GM10248 (cell line): Measurements from ENCODE around the gene REPIN1.

ENCODE experiments used
- CTCF ChIA-PET: fragments of 300-600 bp; sonication (Branson Sonifier 250); formaldehyde crosslinking; extraction: SDS; loops from one replicate; lab custom pipeline; 2021; ENCODE audit warnings: antibody characterized with exemption; lab: Yijun Ruan, JAX
- POLR2A ChIA-PET: fragments of 350-650 bp; sonication (Branson Sonifier 250); formaldehyde crosslinking; extraction: SDS; loops from one replicate; lab custom pipeline; 2020; ENCODE audit warnings: antibody characterized with exemption; lab: Yijun Ruan, JAX
- DNase-seq: peaks from one replicate; pipeline ENCODE4 v3.0.0; 2012; ENCODE audit errors: extremely low spot score
- CTCF ChIP-seq: IDR thresholded peaks from 2 replicates; pipeline ENCODE4 v1.5.1; 2012; ENCODE audit warnings: mild to moderate bottlenecking, low read depth; ENCODE audit errors: extremely low read depth, missing control alignments, control extremely low read depth

REPIN1 gene

GRCh38 chr7:150404805-150405583, 36.4 kb downstream of the REPIN1 start:
- CTCF ChIA-PET: interaction anchor here (0.6 to 2.3 kb wide), 19 partner anchors 9 to 60 kb away, joined by 3 to 10 read pairs (median 4); partner anchors contain the start of gene REPIN1
- POLR2A ChIA-PET: interaction anchor here (0.5 to 0.9 kb wide), 2 partner anchors 28 to 1385 kb away, joined by 3 to 6 read pairs; no protein-coding TSS in a partner anchor
- peak; percentile 45 for TF ChIP-seq CTCF
- DNase-seq: peak; percentile 87

GRCh38 chr7:150405584-150406311, 37.1 kb downstream of the REPIN1 start:
- DNase-seq: no peak
- POLR2A ChIA-PET: interaction anchor here (0.5 to 0.9 kb wide), 2 partner anchors 28 to 1386 kb away, joined by 3 to 6 read pairs; no protein-coding TSS in a partner anchor
- TF ChIP-seq CTCF: no peak
- CTCF ChIA-PET: interaction anchor here (1.0 to 4.1 kb wide), 12 partner anchors 12 to 49 kb away, joined by 3 to 17 read pairs (median 7); partner anchors contain the start of gene REPIN1

- POLR2A ChIA-PET: interaction anchor here (0.9 kb wide), 1 partner anchor 27 kb away, joined by 6 read pairs; no protein-coding TSS in a partner anchor
- CTCF ChIA-PET: interaction anchor here (0.8 to 4.1 kb wide), 13 partner anchors 12 to 50 kb away, joined by 3 to 17 read pairs (median 7); partner anchors contain the start of gene REPIN1
Measured at GRCh38 chr7:150406312-150406566, 37.6 kb downstream of the REPIN1 start.

GRCh38 chr7:150406567-150407421, 38.2 kb downstream of the REPIN1 start:
- DNase-seq: peak; percentile 54
- ChIA-PET POLR2A (no interaction called here), CTCF (interaction anchor here (0.5 to 4.1 kb wide), 12 partner anchors 11 to 92 kb away, joined by 3 to 17 read pairs (median 6); partner anchors contain the start of gene REPIN1)
- TF ChIP-seq CTCF: no peak

More at GRCh38 chr7:150406312-150406566, 37.6 kb downstream of the REPIN1 start:
- no peak for DNase-seq
- no peak for TF ChIP-seq CTCF

- CTCF ChIA-PET: interaction anchor here (1.1 to 4.1 kb wide), 3 partner anchors 23 to 52 kb away, joined by 3 to 17 read pairs (median 6); no protein-coding TSS in a partner anchor
- no peak for TF ChIP-seq CTCF
- POLR2A ChIA-PET: no interaction called here
- DNase-seq: no peak
Measured at GRCh38 chr7:150407588-150408392, 39.2 kb downstream of the REPIN1 start.
